ENCODE data around the gene RAB5IF. TPM values are rescaled to one million over a fixed set of nuclear protein-coding genes. Genes with fewer than 3 reads are reported as not detected.
A peak's percentile ranks its signal among the peaks of the same experiment; 100 is the strongest.

RAB5IF gene
- total RNA-seq, 1 experiment from 2014 or later, result 118 TPM

GRCh38 chr20:36624068-36624943 lies 18.7 kb downstream of the RAB5IF start:
- POLR2A ChIA-PET, result no interaction called here

GRCh38 chr20:36624944-36625324 lies 19.4 kb downstream of the RAB5IF start:
- Histone ChIP-seq H3K27ac (ENCODE audit: low read length) (no peak overlapping the region), H3K4me3 (ENCODE audit: low read depth in 2 of 2, low read length in 2 of 2) (no peak overlapping the region), H3K9me3 (ENCODE audit: control insufficient read depth, insufficient read depth, low read depth, low read length) (no peaks in the 10 kb centered on the region), H3K4me1 (ENCODE audit: control insufficient read depth, insufficient read depth, low read length) (no peaks in the 10 kb centered on the region), H3K36me3 (ENCODE audit: control insufficient read depth, insufficient read depth, low read length) (no peaks in the 10 kb centered on the region), H3K27me3 (ENCODE audit: control insufficient read depth, insufficient read depth, low read length) (no peaks in the 10 kb centered on the region)
- BruUV-seq (replicated peaks), result no TSS peak
- TF ChIP-seq, protein P1, sequence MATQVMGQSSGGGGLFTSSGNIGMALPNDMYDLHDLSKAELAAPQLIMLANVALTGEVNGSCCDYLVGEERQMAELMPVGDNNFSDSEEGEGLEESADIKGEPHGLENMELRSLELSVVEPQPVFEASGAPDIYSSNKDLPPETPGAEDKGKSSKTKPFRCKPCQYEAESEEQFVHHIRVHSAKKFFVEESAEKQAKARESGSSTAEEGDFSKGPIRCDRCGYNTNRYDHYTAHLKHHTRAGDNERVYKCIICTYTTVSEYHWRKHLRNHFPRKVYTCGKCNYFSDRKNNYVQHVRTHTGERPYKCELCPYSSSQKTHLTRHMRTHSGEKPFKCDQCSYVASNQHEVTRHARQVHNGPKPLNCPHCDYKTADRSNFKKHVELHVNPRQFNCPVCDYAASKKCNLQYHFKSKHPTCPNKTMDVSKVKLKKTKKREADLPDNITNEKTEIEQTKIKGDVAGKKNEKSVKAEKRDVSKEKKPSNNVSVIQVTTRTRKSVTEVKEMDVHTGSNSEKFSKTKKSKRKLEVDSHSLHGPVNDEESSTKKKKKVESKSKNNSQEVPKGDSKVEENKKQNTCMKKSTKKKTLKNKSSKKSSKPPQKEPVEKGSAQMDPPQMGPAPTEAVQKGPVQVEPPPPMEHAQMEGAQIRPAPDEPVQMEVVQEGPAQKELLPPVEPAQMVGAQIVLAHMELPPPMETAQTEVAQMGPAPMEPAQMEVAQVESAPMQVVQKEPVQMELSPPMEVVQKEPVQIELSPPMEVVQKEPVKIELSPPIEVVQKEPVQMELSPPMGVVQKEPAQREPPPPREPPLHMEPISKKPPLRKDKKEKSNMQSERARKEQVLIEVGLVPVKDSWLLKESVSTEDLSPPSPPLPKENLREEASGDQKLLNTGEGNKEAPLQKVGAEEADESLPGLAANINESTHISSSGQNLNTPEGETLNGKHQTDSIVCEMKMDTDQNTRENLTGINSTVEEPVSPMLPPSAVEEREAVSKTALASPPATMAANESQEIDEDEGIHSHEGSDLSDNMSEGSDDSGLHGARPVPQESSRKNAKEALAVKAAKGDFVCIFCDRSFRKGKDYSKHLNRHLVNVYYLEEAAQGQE (IDR thresholded peaks at IDR 0.05; ENCODE audit: insufficient read depth in 1 of 2, low read depth in 2 of 2, low read length in 1 of 2), result no peak
- no peak for TF ChIP-seq CTCF (IDR thresholded peaks at IDR 0.05)
- TF ChIP-seq SIN3A (IDR thresholded peaks at IDR 0.05; ENCODE audit: borderline replicate concordance, insufficient read depth, low read depth, low read length), result no peak
- no peak for TF ChIP-seq POLR2AphosphoS5 (IDR thresholded peaks at IDR 0.05; ENCODE audit: low read depth, low read length)
- no peak for TF ChIP-seq TCF7L2 (IDR thresholded peaks at IDR 0.05; ENCODE audit: low read depth, low read length)
- CTCF ChIA-PET, result no interaction called here
- DNase-seq (ENCODE audit: low read depth, low spot score) (no peak), ATAC-seq (no peak)
- in situ Hi-C loops (cut with HindIII; ENCODE audit: low pct_unique_long_range_greater_than_20kb, low sequenced_read_pairs) (no loop called here), intact Hi-C loops (cut with micrococcal nuclease; ENCODE audit: unreplicated experiment) (no loop called here)
- POLR2A ChIA-PET, result no interaction called here

More at GRCh38 chr20:36624068-36624943, 18.7 kb downstream of the RAB5IF start:
- CTCF ChIA-PET, result no interaction called here
- intact Hi-C loops (cut with micrococcal nuclease; ENCODE audit: unreplicated experiment), result no loop called here
- ATAC-seq (peak; percentile 69), DNase-seq (ENCODE audit: low read depth, low spot score) (no peak)
- in situ Hi-C loops (cut with HindIII; ENCODE audit: low pct_unique_long_range_greater_than_20kb, low sequenced_read_pairs), result no loop called here
- TF ChIP-seq POLR2AphosphoS5 (IDR thresholded peaks at IDR 0.05; ENCODE audit: low read depth, low read length), result no peak
- no peak for TF ChIP-seq TCF7L2 (IDR thresholded peaks at IDR 0.05; ENCODE audit: low read depth, low read length)
- no peak for TF ChIP-seq SIN3A (IDR thresholded peaks at IDR 0.05; ENCODE audit: borderline replicate concordance, insufficient read depth, low read depth, low read length)
- TF ChIP-seq, protein P1 (IDR thresholded peaks at IDR 0.05; ENCODE audit: insufficient read depth in 1 of 2, low read depth in 2 of 2, low read length in 1 of 2), result no peak
- no peak for TF ChIP-seq CTCF (IDR thresholded peaks at IDR 0.05)
- no TSS peak for BruUV-seq (replicated peaks)
- Histone ChIP-seq H3K4me1 (ENCODE audit: control insufficient read depth, insufficient read depth, low read length) (no peaks in the 10 kb centered on the region), H3K27me3 (ENCODE audit: control insufficient read depth, insufficient read depth, low read length) (no peaks in the 10 kb centered on the region), H3K36me3 (ENCODE audit: control insufficient read depth, insufficient read depth, low read length) (no peaks in the 10 kb centered on the region), H3K27ac (ENCODE audit: low read length) (no peak overlapping the region), H3K4me3 (ENCODE audit: low read depth in 2 of 2, low read length in 2 of 2) (no peak overlapping the region), H3K9me3 (ENCODE audit: control insufficient read depth, insufficient read depth, low read depth, low read length) (no peaks in the 10 kb centered on the region)

All from Panc1 (cell line).